ENCODE results near the gene GLG1.
"Not testable (repeated sequence)": the region's sequence is repeated elsewhere in the genome, so short reads cannot be mapped to it uniquely, and the experiment has no call there.

DNA sequence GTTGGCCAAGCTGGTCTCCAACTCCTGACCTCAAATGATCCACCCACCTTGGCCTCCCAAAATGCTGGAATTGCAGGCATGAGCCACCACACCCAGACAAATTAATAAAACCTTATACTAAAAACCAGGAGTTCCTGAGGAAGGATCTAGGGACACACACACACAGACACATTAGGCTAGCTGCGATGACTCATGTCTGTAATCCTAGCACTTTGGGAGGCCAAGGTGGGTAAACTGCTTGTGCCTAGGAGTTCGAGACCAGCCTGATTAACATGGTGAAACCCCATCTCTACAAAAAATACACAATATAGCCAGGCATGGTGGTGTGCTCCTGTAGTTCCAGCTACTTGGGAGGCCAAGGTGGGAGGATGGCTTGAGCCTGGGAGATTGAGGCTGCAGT lies 46.0 kb upstream of the GLG1 start:
- TF ChIP-seq, protein P1, sequence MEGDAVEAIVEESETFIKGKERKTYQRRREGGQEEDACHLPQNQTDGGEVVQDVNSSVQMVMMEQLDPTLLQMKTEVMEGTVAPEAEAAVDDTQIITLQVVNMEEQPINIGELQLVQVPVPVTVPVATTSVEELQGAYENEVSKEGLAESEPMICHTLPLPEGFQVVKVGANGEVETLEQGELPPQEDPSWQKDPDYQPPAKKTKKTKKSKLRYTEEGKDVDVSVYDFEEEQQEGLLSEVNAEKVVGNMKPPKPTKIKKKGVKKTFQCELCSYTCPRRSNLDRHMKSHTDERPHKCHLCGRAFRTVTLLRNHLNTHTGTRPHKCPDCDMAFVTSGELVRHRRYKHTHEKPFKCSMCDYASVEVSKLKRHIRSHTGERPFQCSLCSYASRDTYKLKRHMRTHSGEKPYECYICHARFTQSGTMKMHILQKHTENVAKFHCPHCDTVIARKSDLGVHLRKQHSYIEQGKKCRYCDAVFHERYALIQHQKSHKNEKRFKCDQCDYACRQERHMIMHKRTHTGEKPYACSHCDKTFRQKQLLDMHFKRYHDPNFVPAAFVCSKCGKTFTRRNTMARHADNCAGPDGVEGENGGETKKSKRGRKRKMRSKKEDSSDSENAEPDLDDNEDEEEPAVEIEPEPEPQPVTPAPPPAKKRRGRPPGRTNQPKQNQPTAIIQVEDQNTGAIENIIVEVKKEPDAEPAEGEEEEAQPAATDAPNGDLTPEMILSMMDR (IDR thresholded peaks at IDR 0.05; ENCODE audit: low read length): not testable (repeated sequence)
- TF ChIP-seq EZH2 (optimal IDR thresholded peaks at IDR 0.05; ENCODE audit: low read depth, low read length): not testable (repeated sequence)
